GM12878 (cell line): ENCODE data around the gene F10.

Experiments used
- BACH1 ChIP-seq: fragments of 450-650 bp; IDR thresholded peaks from 2 replicates; pipeline ENCODE4 v1.6.1; 2017; ENCODE audit warnings: mild to moderate bottlenecking, borderline replicate concordance
- CTCF ChIP-seq, 3 experiments: IDR thresholded peaks in 2 of 3; conservative IDR thresholded peaks in 1 of 3; 2 replicates each; pipeline ENCODE4 v1.5.1; 2011; ENCODE audit warnings: low read depth in 3 of 3, low read length in 3 of 3, mild to moderate bottlenecking in 3 of 3, control low read depth in 2 of 3, moderate library complexity in 2 of 3, inconsistent platforms in 1 of 3, mixed read lengths in 1 of 3; ENCODE audit not compliant: control insufficient read depth in 2 of 3, insufficient read depth in 1 of 3; ENCODE audit errors: extremely low read depth in 1 of 3
- GABPA ChIP-seq: IDR thresholded peaks from 2 replicates; pipeline ENCODE4 v1.6.1; 2014; ENCODE audit warnings: antibody characterized with exemption, low read depth, mild to moderate bottlenecking, inconsistent platforms
- REST ChIP-seq: IDR thresholded peaks from 2 replicates; pipeline ENCODE4 v1.6.1; 2012; ENCODE audit warnings: mild to moderate bottlenecking, low read depth, low read length

GRCh38 chr13:113183450-113184129, 61.0 kb downstream of the F10 start:
- TF ChIP-seq BACH1 (no peak), GABPA (no peak), REST (no peak), CTCF (IDR thresholded peaks at IDR 0.05 in 2 of 3, conservative IDR thresholded peaks at IDR 0.05 in 1 of 3; ENCODE audit: control insufficient read depth in 2 of 3, extremely low read depth in 1 of 3, insufficient read depth in 1 of 3, low read depth in 3 of 3, low read length in 3 of 3) (no peak)
